CD4-positive, alpha-beta T cell treated with Interleukin-6 at 100 ng/mL for 8 hours (primary cell): ENCODE results near the gene VPS41.

ENCODE experiments used
- DNase-seq: peaks from one replicate; pipeline ENCODE4 v3.0.0-alpha.2; 2020; ENCODE audit warnings: mixed read lengths, low spot score

The VPS41 gene

DNA sequence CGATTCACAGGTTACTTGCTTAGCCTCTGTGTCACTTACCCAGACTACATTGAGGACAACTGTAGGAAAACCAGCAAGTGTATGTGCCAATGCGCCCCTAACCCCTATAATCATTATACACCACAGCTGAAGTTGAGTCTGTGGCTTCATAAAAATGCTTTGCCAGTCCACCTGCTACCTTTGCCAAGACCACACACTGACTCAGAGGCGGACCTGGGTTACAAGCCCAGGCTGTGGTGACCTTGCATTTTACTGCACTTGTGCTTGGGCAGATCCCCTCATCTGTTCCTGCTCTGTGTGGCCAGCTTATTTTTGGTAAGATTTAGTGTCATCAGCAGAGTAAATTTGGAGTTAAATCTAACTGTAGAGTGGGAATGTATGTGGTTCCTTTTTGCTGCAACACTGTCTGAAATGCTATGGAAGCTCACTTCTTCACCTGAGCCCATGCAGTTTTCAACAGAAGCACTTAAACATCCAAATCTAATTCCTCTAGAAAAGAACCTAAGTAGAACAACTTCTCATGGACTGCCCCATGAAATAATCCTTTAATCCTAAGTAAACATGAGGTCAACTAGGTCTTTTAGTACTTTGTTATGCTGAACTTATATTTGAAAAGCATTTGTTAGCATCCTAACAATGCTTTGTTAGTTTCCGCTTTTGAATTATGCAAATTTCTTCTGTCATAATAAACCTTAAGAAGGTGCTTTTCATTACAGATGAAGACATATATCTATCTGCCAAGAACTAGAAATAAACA is 181.6 kb downstream of the VPS41 start:
- no peak for DNase-seq

DNA sequence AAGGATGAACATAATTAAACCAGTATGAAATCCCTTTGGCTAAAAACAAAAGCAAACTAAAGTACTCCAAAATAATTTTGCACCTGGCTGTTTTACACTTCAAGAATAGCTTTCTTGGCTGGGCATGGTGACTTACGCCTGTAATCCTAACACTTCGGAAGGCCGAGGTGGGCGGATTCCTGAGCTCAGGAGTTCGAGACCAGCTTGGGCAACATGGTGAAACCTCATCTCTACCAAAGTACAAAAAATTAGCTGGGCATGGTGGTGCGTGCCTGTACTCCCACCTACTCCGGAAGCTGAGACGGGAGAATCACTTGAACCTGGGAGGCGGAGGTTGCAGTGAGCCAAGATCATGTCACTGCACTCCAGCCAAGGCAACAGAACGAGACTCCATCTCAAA is 185.7 kb downstream of the VPS41 start:
- DNase-seq, result no peak

DNA sequence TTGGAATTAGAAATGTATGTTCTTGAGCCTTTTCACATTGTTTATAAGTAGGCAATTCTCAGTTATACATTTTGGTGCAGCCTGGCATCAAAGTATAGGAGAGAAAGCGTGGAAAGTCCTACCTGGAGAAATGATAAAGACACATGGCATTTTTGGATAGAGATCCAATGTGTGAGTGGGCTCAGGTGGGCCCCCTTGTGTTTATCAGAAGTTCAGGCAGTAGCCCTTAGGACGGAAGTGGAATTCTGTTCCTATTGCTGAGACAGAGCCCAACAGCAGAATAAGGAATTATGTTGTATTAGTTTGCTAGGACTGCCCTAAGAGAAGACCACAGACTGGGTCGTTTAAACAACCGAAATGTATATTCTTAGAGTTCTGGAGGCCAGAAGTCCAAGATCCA is 192.6 kb downstream of the VPS41 start:
- DNase-seq, result no peak

DNA sequence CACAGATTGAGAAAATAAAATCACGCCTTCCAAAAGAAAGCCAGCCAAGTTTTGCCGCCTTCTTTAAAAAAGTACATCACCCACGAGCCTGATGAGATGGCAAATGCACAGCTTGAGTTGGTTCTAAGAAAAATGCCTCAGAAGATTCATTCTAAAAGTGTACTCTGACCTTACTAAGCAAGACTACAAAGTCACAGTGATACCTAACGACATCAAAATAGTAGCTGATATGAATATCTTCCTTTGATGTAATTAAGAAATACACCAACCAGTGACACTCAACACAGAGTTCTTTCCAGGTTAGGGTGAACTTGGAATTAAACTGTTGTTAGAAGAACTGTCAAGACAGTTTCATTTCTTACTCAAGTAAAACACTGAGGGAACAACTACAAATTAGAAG is 199.9 kb downstream of the VPS41 start:
- DNase-seq, result no peak

DNA sequence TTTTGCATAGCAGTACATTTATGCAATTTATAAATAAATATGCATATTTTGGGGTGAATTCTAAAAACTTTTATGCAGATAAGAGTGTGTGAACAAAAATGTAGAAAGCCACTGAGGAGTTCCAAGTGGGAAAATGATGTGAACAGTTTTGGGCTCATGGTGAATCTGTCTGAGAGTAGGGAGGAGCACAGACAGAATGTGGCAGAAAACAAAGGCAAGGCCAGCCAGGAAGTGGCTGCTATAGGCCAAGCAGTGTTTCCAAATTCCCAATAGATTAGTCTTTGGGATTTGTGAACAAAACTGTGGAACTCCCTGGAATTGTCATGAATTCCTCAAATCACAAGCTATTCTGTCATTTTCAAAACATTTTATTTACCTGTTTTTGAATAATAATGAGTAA is 204.2 kb downstream of the VPS41 start:
- no peak for DNase-seq

DNA sequence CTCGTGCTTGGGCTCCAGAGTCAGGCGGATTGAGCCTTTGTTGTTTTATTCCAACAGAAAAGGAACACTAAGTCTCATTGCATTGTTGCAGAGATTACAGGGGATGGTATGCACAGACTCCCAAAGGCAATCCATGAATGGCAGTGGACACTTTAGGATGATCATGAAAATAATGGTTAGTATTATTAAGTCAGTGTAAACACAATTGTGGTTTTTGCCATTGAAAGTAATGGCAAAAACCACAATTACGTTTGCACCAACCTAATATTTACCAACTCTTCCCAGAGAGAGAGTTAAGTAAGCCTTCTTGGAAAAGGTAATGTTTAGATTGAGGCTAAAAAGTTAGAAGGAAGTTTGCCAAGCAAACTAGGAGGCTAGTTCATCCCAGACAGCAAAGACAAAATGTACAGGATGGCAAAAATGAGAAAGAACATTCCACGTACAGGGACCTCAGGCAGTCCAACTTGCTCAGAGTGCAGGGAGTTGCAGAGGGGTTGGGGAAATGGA is 204.9 kb downstream of the VPS41 start:
- DNase-seq, result no peak

DNA sequence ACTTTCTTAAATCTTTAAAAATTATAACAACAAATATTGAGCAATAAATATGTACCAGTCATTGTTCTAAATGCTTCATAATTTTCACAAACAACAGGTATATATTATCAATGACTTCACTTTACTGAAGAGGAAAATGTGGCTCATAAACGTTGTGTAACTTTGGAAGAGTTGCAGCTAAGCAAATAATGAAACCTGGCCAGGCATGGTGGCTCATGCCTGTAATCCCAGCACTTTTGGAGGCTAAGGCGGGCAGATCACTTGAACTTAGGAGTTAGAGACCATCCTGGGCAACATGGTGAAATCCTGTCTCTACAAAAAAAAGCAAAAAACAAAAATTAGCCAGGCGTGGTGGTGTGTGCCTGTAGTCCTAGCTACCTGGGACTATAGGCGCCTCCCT is 205.9 kb downstream of the VPS41 start:
- DNase-seq, result no peak

DNA sequence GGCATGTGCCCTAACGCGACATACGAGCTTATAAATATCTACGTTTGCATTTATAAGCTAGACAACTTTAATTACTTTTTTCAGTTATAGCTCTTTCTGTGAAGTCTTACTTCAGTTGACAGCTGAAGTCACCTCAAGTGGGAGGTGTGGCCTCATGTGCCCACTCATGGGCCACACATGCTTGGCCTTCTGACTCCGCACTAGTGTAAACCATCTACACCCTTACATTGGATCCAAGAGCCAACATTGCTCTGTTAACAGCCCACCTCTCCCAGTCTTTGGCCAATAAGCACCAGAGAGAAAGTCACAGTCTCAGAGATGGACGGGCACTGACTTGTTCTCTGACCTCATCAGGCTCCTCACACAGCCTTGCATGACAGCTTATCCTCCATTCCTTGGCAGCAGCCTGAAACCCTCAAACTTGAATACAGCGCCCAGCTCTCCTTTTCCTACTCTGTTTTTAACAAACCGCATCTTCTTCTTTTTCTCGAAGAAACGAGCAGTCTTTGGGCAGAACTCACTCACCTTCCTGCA is 206.9 kb downstream of the VPS41 start:
- DNase-seq, result no peak

DNA sequence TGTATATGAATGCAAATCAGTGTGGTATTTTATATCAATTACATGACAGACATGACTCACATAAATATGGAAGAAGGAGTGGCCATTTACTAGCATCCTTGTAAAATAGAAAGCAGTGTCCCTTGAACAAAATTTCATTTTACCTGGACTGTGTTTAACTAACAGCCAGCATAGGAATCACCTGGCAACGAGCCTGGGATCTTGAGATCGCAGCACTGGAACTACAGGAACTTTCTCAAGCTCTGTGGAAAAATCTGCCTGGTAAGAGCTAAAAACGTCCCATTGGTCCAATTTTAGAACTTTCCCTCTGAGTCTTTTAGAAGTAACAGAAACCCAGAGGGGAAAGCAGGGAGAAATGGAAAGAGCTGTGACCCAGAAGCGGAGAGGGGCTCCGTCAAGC is 208.9 kb downstream of the VPS41 start:
- DNase-seq, result no peak

DNA sequence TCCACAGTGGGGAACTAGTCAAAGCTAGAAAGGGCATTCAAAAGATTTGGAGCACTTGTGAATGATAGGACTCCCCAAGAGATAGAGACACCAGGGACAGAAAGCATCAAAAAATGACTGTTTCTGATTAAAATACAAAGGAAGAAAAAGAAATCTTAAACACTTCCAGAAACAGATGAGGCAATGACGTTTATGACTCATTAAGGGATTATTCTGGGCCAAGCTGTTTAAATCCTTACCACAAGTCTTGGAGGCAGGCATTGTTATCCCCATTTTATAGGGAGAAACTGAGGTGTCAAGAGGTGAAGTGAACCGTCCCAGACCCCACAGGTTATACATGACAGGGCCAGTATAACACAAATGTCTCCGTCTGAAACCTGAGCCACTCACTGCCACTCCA is 209.5 kb downstream of the VPS41 start:
- no peak for DNase-seq

DNA sequence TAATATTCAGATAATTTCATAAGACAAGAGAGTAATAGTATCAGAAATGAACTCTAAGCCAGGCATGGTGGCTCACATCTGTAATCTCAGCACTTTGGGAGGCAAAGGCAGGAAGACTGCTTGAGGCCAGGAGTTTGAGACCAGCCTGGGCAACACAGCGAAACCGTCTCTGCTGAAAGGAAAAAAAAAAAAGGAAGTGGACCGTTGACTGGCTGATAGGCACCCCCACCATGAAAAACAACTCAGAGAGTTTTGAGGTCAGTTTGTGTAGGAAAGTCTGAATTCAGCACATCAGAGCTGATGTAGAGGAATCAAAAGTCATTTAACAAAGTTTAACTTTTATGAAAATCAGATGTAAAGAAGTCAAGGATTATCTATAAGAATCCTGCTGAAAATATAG is 214.7 kb downstream of the VPS41 start:
- DNase-seq, result no peak

DNA sequence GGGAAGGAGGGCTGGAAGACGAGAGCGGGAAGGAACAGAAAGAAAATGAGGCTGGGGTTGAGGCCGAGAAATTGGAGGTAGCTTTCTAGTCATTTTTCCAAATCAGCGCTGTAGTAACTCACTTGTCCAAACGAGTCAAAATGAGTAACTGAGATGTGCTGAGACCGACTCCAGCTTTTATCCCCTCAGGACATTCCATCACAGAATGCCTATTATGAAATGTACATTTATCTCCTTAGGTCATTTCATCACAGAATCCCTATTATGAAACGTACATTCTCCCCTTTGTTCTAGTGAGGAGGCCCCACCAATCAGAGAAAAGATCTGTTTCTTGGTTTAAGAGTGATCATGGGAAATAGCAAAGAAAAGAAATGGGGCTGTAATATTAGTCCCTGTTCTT is 222.1 kb downstream of the VPS41 start:
- no peak for DNase-seq

DNA sequence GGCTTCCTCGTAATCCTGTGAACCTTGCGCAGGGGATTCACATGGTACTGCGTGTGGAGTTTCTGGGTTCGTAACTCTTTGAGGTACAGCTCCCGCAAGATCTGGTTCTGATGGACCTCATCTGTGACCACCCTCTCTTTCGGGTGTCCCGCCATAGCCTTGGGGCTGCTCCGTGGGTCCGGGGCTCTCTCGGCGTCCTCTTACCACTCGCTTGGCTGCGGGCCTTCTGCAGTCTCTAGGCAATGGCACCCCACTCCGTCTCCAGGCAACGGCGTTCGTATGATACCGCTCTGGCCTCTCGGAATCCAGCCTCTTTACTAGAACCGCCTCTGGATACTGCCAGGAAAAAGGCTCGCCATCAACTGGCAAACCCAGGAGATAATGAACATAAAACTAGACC is 223.1 kb downstream of the VPS41 start:
- no peak for DNase-seq

DNA sequence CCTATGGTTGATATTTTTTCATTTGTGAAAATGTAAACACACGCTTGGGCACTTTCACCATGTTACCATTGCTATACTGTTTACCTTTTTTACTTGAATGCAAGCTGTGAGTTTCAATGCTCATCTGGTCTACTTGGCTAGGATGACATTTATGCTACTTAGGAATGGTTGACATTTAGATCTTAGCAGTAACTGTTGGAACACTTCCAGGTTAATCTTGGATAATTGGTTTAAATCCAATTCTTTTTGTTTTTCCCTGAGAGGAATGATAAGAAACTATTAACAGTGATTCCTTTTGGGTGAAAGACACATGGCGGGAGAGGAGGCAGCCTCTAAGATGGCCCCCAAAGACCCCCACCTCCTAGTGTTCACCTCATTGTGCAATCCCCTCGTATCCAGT is 226.4 kb downstream of the VPS41 start:
- DNase-seq, result no peak

DNA sequence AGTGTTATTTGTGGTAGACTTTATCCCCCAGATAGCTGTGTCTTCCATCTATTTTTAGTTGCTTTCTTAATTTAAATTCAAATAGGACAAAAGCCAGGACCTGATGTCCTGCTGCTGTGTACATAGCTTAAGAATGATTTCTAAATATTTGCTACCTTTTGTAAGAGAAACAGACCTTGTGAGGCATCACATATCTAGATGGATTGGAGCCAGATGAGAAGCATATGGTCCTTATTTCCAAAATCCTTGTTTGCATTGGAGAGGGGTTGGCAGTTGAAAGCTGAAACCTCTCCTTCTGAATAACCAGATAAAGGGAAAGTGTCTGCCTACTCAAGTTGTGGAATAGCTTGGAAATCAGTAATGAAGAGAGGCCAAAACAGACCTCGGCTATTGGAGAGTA is 227.1 kb downstream of the VPS41 start:
- no peak for DNase-seq

DNA sequence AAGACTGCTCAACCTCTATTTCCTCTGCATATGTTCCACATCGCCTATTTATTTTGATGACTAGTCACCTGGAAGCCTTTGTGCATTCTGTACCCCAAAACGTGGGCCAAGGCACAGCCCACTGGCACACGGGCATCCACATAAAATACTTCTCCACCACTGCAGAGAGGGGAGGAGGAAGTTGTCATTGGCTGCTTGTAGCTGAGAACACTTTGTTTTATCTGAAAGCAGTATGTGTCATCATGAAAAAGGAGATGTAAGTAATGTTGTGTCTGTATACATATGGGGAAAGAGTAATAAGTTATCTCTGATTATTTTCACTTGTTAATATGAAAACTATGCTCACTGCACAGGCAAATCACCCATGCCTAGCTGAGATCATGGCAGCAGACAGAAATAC is 229.6 kb downstream of the VPS41 start:
- no peak for DNase-seq

DNA sequence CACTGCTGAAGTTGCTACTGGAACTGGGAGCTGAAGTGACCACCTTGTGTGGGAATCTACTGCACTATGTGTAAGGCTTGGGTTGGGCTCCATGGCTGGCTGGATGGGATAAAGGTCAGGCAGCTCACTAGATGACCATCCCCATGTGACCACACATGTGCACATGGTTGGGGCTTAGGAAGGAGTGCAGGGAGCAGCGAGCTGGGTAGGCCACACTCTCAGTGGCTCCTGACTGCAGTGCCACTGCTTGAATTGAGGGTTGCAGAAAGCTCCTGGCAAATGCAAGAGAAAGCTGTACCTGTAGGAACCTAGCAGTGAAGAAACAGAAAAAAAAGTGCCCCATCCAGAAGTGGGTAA is 230.3 kb downstream of the VPS41 start:
- no peak for DNase-seq

DNA sequence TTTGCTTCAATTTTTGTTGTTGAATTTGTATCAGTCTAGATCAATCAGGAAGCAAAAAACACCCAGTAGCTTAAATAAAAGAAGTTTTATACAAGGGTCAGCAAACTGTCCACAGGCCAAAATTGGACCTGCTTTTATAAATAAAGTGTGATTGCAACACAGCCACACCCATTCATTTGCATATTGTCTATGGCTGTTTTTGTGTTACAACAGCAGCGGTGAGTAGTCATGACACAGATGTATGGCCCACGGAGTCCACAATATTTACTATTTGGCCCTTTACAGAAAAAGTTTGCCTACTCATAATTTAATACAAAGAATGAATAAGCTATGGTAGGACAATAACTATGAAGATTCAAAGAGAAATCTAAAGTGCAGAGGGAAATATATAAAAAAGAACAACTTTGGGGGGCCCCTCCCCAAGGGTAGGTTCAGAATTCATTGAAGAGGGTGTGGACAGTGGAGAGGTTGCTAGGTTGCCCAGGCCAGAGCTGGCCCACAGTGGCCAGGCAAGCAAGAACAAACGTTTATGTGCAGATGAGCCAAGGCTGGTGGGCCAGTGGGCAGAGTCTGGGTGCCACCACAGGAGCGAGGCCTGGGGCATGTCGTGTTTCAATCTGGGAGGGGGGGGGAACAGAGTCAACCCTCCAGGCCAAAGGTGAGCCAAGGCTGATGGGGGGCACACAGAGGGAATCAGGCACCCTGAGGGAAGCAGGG is 230.9 kb downstream of the VPS41 start:
- DNase-seq, result no peak

DNA sequence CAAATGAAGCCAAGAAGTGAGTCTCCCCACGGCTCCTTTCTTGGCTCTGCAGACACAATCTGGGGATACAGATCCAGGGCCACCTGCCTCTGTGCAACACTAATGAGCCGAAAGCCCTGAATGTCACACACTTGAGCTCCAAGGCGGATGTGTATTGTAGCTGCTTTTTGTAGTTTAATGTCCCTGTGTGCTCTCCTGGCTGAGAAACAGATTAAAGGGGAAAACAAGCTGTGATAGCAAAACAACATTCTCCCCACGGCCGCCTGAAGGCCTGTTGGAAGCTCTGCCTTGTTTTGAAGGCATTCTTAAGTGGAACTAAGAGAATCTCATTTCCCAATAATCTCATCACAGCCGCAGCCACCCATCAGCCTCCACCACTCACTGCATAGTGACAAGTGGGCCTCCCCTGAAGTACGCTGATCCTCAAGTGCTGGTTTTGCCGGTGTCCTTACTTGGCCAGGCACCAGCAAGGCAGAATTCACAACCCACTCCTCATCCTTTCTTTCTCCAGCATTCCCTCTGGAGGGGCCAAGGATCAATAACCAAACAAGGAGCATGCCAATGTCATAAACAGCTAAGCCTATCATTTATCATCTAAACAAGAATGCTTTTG is 233.4 kb downstream of the VPS41 start:
- DNase-seq, result no peak

DNA sequence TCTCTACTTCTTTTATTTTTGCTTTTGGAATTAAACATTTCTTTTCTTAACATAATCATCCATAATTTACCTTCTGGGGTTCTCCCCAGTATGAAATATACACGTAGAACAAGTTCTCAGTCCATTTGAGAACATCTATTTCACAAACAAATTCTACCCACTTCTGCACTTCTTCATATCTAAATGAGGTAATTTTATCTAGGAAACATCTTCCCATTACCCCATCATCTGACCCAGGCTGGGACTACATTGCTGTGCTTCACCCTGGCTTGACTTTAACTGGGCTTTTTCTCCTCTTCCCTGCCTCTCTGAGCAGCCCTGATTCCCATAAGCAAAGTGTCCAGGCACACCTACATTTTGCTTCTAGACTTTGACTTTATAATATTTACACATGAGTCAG is 234.5 kb downstream of the VPS41 start:
- no peak for DNase-seq

DNA sequence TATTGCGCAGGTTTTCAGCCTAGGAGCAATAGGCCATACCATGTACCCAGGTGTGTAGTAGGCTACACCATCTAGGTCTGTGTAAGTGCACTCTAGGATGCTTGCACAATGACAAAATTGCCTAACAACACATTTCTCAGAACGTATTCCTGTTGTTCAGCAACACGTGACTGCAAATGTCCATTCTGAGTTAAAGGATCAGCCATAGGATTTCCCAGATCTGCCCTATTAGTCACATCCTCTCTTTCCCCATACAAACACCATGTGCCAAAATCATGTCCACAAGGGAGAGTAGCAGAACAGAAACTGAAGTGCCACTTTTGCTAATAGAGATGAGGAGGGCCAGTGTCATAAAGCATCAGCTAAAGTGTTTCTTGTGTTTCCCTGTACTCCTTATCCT is 235.2 kb downstream of the VPS41 start:
- DNase-seq, result no peak
